Measurements from ENCODE around the gene BBLN. TPM values are rescaled to one million over a fixed set of nuclear protein-coding genes. Genes with fewer than 3 reads are reported as not detected.
A peak's percentile ranks its signal among the peaks of the same experiment; 100 is the strongest.

Gene BBLN
- total and polyA plus RNA-seq, 2 of the 4 experiments (the other 2 are of a cell fraction): 25.1 to 103 TPM

GRCh38 chr9:128208946-128209669 lies 49.0 kb downstream of the BBLN start:
- no peak overlapping the region for H3K27ac ChIP-seq (ENCODE audit: insufficient read depth, low read length)
- H3K27me3 ChIP-seq (ENCODE audit: control insufficient read depth, insufficient read depth, low read length): no peaks in the 10 kb centered on the region
- ATAC-seq (ENCODE audit: low read depth): no peak
- peaks cover 2% of the 10 kb centered on the region; the same call in 1 of the 2 replicates for H3K4me1 ChIP-seq (ENCODE audit: control insufficient read depth, insufficient read depth, low read length)
- TF ChIP-seq POLR2A (IDR thresholded peaks at IDR 0.05; ENCODE audit: low read depth, low read length): no peak
- no peak for TF ChIP-seq FOS (IDR thresholded peaks at IDR 0.05; ENCODE audit: low read depth, low read length)
- no peak for TF ChIP-seq RAD21 (IDR thresholded peaks at IDR 0.05; ENCODE audit: low read length)
- no peak for TF ChIP-seq BHLHE40 (IDR thresholded peaks at IDR 0.05; ENCODE audit: low read depth, low read length)
- TF ChIP-seq MAZ (IDR thresholded peaks at IDR 0.05; ENCODE audit: borderline replicate concordance, low read depth, low read length): no peak
- TF ChIP-seq MXI1 (IDR thresholded peaks at IDR 0.05; ENCODE audit: borderline replicate concordance, low read depth, low read length): no peak
- TF ChIP-seq SMC3 (IDR thresholded peaks at IDR 0.05; ENCODE audit: low read depth, low read length): no peak
- no peak for TF ChIP-seq CTCF (conservative IDR thresholded peaks at IDR 0.05; ENCODE audit: low read depth, low read length)
- TF ChIP-seq USF2 (IDR thresholded peaks at IDR 0.05; ENCODE audit: low read depth, low read length): no peak
- TF ChIP-seq CEBPB (IDR thresholded peaks at IDR 0.05; ENCODE audit: low read depth, low read length): no peak
- TF ChIP-seq RCOR1 (IDR thresholded peaks at IDR 0.05; ENCODE audit: insufficient replicate concordance, low read length): no peak
- TF ChIP-seq ELK1 (IDR thresholded peaks at IDR 0.05; ENCODE audit: borderline replicate concordance, low read depth, low read length): no peak
- no peak for TF ChIP-seq RFX5 (IDR thresholded peaks at IDR 0.05; ENCODE audit: low read depth, low read length)
- TF ChIP-seq MAFK (IDR thresholded peaks at IDR 0.05; ENCODE audit: low read depth, low read length): no peak
- TF ChIP-seq NFE2L2 (IDR thresholded peaks at IDR 0.05; ENCODE audit: low read depth, low read length): no peak
- TF ChIP-seq CHD1 (IDR thresholded peaks at IDR 0.05; ENCODE audit: low read depth, low read length): no peak
- H2AK5ac ChIP-seq (ENCODE audit: low read depth, low read length): no peak overlapping the region
- no peak overlapping the region for H3K14ac ChIP-seq (replicated peaks; ENCODE audit: low read depth, low read length)
- H3K4me3 ChIP-seq (ENCODE audit: insufficient read depth, low read depth, low read length): no peak overlapping the region
- ChIA-PET POLR2A (ENCODE audit: unreplicated experiment) (no interaction called here), CTCF (no interaction called here)
- no peak overlapping the region for H2BK15ac ChIP-seq (ENCODE audit: low read depth, low read length)
- no peak overlapping the region for H3K4me2 ChIP-seq (ENCODE audit: low read depth, low read length)
- no peak for DNase-seq
- H3K79me1 ChIP-seq (ENCODE audit: low read depth in 1 of 2, low read length in 2 of 2): peaks cover 0 to 4% of the 10 kb centered on the region in 2 experiments; a peak in 1 of 4 replicates
- H2AK9ac ChIP-seq (replicated peaks; ENCODE audit: low read depth, low read length, poor library complexity): peak overlapping the region; percentile 82
- no peak overlapping the region for H2BK120ac ChIP-seq (ENCODE audit: low read depth, low read length)
- H3K9ac ChIP-seq (ENCODE audit: low read depth, low read length): no peak overlapping the region
- H3K9me3 ChIP-seq (ENCODE audit: control insufficient read depth, insufficient read depth, low read length): no peaks in the 10 kb centered on the region
- no peak overlapping the region for H2BK20ac ChIP-seq (ENCODE audit: low read depth, low read length)
- no peak overlapping the region for H2BK5ac ChIP-seq (ENCODE audit: low read depth, low read length, poor library complexity, severe bottlenecking)
- no peaks in the 10 kb centered on the region for H3K36me3 ChIP-seq (ENCODE audit: control insufficient read depth, insufficient read depth, low read length)
- in situ Hi-C loops (cut with MboI; ENCODE audit: low sequenced_read_pairs) (no loop called here), intact Hi-C loops (cut with micrococcal nuclease) (no loop called here), dilution Hi-C loops (cut with HindIII; ENCODE audit: low sequenced_read_pairs, unreplicated experiment) (no loop called here)
- H3K4ac ChIP-seq (ENCODE audit: low read depth, low read length): no peak overlapping the region
- H2AFZ ChIP-seq (replicated peaks; ENCODE audit: low read length, poor library complexity): no peak overlapping the region
- no CpG with 5 or more reads among the region's 15 CpGs for WGBS, 2 experiments (ENCODE audit: extremely low coverage in 2 of 2, insufficient read length in 1 of 2)
- H3K56ac ChIP-seq (ENCODE audit: extremely low read depth, insufficient read depth, low read length): no peak overlapping the region
- H3K23ac ChIP-seq (ENCODE audit: low read depth, low read length): no peak overlapping the region
- H3K9me1 ChIP-seq (ENCODE audit: insufficient read depth, low read length): no peaks in the 10 kb centered on the region; the same call in 1 of the 2 replicates
- H4K5ac ChIP-seq (ENCODE audit: low read depth, low read length): no peak overlapping the region
- no peak overlapping the region for H4K91ac ChIP-seq (ENCODE audit: insufficient read depth, low read depth, low read length)
- H4K8ac ChIP-seq (ENCODE audit: low read depth in 2 of 2, low read length in 2 of 2): no peak overlapping the region
- no peaks in the 10 kb centered on the region for H4K20me1 ChIP-seq (ENCODE audit: insufficient read depth, low read length)
- no TSS peak for BruUV-seq (replicated peaks)
- H3K18ac ChIP-seq (ENCODE audit: low read depth, low read length): no peak overlapping the region
